Left ventricle myocardium inferior (tissue), 1 donor: ENCODE data around the gene PCDHB1. TPM values are rescaled to one million over a fixed set of nuclear protein-coding genes. Genes with fewer than 3 reads are reported as not detected.
"Not testable (repeated sequence)": the region's sequence is repeated elsewhere in the genome, so short reads cannot be mapped to it uniquely, and the experiment has no call there.

Experiments
- DNase-seq: peaks from one replicate; pipeline ENCODE4 v3.0.0-alpha.2; 2020
- H3K27ac ChIP-seq: fragments of 200-600 bp; replicated peaks from 2 replicates; pipeline ENCODE4 v1.8.0; 2021
- H3K27me3 ChIP-seq: fragments of 200-600 bp; 2 replicates; pipeline ENCODE4 v1.8.0; 2021; ENCODE audit warnings: low read depth
- H3K36me3 ChIP-seq: fragments of 200-600 bp; 2 replicates; pipeline ENCODE4 v1.8.0; 2021
- H3K4me1 ChIP-seq: fragments of 200-600 bp; 2 replicates; pipeline ENCODE4 v1.8.0; 2021
- H3K4me3 ChIP-seq: fragments of 200-600 bp; 2 replicates; pipeline ENCODE4 v1.8.0; 2021; ENCODE audit warnings: mild to moderate bottlenecking, moderate library complexity
- H3K9me3 ChIP-seq: fragments of 200-600 bp; replicated peaks from 2 replicates; pipeline ENCODE4 v1.8.0; 2021
- CTCF ChIP-seq: fragments of 200-600 bp; IDR thresholded peaks from 2 replicates; pipeline ENCODE4 v1.8.0; 2021; ENCODE audit warnings: antibody characterized with exemption, mild to moderate bottlenecking, borderline replicate concordance
- intact Hi-C: fragments of 100-400 bp; cut with micrococcal nuclease; formaldehyde crosslinking; loops from one replicate; pipeline ENCODE4 v1.11.0; 2022
- total RNA-seq: library from RNA; stranded (reverse); fragmentation: NEBNext Ultra II Directional; extraction: Animal tissue kit (Norgen Biotek cat#: 25700); gene quantifications from one replicate; pipeline ENCODE4 v1.2.1, GENCODE V29; 2021
- donor health status: DM: no; HTN: yes; CAD: no; lungs with severe emphysema.

PCDHB1 gene
- total RNA-seq, 1 donor from 2014 or later = not detected

- Histone ChIP-seq H3K4me3 (peak within 1 kb of the TSS; percentile 56), H3K36me3 (no peaks in the 10 kb centered on the region), H3K27ac (peak within 1 kb of the TSS; percentile 33), H3K9me3 (peaks cover 56% of the 10 kb centered on the region), H3K27me3 (peaks cover 69% of the 10 kb centered on the region), H3K4me1 (no peaks in the 10 kb centered on the region)
- intact Hi-C loops = no loop called here
- DNase-seq = peak; percentile 40
- TF ChIP-seq CTCF = peak; percentile 50
Observed at GRCh38 chr5:141100243-141100805, 49.1 kb downstream of the PCDHB1 start, which contains the start of gene PCDHB3. TSS of gene PCDHB3 (plus strand) at chr5:141100473. CDS start at chr5:141100650, 177 bp downstream.

GRCh38 chr5:141101059-141101458, 49.9 kb downstream of the PCDHB1 start:
- Histone ChIP-seq H3K27me3 (peaks cover 62% of the 10 kb centered on the region), H3K36me3 (no peaks in the 10 kb centered on the region), H3K27ac (peak overlapping the region; percentile 33), H3K9me3 (peaks cover 48% of the 10 kb centered on the region), H3K4me3 (peak overlapping the region; percentile 56), H3K4me1 (no peaks in the 10 kb centered on the region)
- no peak for TF ChIP-seq CTCF
- no peak for DNase-seq
- intact Hi-C loops = no loop called here

- H3K4me3 ChIP-seq, intact Hi-C loops, DNase-seq, H3K36me3 ChIP-seq, H3K27ac ChIP-seq, H3K4me1 ChIP-seq: not testable (repeated sequence)
- Histone ChIP-seq H3K9me3 (peaks cover 44% of the 10 kb centered on the region), H3K27me3 (peaks cover 57% of the 10 kb centered on the region)
Observed at GRCh38 chr5:141102070-141102469, 50.9 kb downstream of the PCDHB1 start.

- intact Hi-C loops, H3K27ac ChIP-seq, H3K4me1 ChIP-seq, H3K4me3 ChIP-seq, DNase-seq, H3K36me3 ChIP-seq: not testable (repeated sequence)
- Histone ChIP-seq H3K9me3 (peaks cover 46% of the 10 kb centered on the region), H3K27me3 (peaks cover 53% of the 10 kb centered on the region)
Observed at GRCh38 chr5:141102471-141102870, 51.3 kb downstream of the PCDHB1 start.

GRCh38 chr5:141105350-141105749, 54.2 kb downstream of the PCDHB1 start:
- Histone ChIP-seq H3K4me3 (no peak overlapping the region), H3K36me3 (no peaks in the 10 kb centered on the region), H3K4me1 (no peaks in the 10 kb centered on the region), H3K27me3 (peaks cover 32% of the 10 kb centered on the region), H3K9me3 (peaks cover 58% of the 10 kb centered on the region), H3K27ac (no peak overlapping the region)
- intact Hi-C loops = no loop called here
- TF ChIP-seq CTCF = no peak
- DNase-seq = no peak

Other genes with a start within 250 kb of the PCDHB1 start
- 0.11 TPM for gene PCDHA4, start 244.3 kb upstream of the PCDHB1 start, total RNA-seq
- gene PCDHA5, start 229.8 kb upstream of the PCDHB1 start, total RNA-seq = not detected
- not detected for gene PCDHA6, start 223.4 kb upstream of the PCDHB1 start, total RNA-seq
- gene PCDHA7, start 217.1 kb upstream of the PCDHB1 start, total RNA-seq = not detected
- gene PCDHA8, start 210.2 kb upstream of the PCDHB1 start, total RNA-seq = not detected
- gene PCDHA9, start 203.0 kb upstream of the PCDHB1 start, total RNA-seq = not detected
- gene PCDHA10, start 195.5 kb upstream of the PCDHB1 start, total RNA-seq = 0.05 TPM
- gene PCDHA11, start 182.4 kb upstream of the PCDHB1 start, total RNA-seq = not detected
- not detected for gene PCDHA12, start 176.1 kb upstream of the PCDHB1 start, total RNA-seq
- not detected for gene PCDHA13, start 169.2 kb upstream of the PCDHB1 start, total RNA-seq
- gene PCDHAC1, start 125.1 kb upstream of the PCDHB1 start, total RNA-seq = not detected
- 0.36 TPM for gene PCDHAC2, start 84.9 kb upstream of the PCDHB1 start, total RNA-seq
- gene PCDHB2, start 43.2 kb downstream of the PCDHB1 start, total RNA-seq = 1.1 TPM
- gene PCDHB3, start 49.1 kb downstream of the PCDHB1 start, total RNA-seq = 0.77 TPM
- gene PCDHB4, start 70.4 kb downstream of the PCDHB1 start, total RNA-seq = 0.80 TPM
- 2.3 TPM for gene PCDHB5, start 83.8 kb downstream of the PCDHB1 start, total RNA-seq
- 0.14 TPM for gene PCDHB6, start 98.7 kb downstream of the PCDHB1 start, total RNA-seq
- gene PCDHB7, start 121.3 kb downstream of the PCDHB1 start, total RNA-seq = 0.55 TPM
- gene PCDHB8, start 126.4 kb downstream of the PCDHB1 start, total RNA-seq = 2.1 TPM
- 1.4 TPM for gene PCDHB16, start 131.0 kb downstream of the PCDHB1 start, total RNA-seq
- 1.2 TPM for gene PCDHB9, start 135.8 kb downstream of the PCDHB1 start, total RNA-seq
- 0.63 TPM for gene PCDHB10, start 141.0 kb downstream of the PCDHB1 start, total RNA-seq
- gene PCDHB11, start 148.3 kb downstream of the PCDHB1 start, total RNA-seq = 0.77 TPM
- 0.69 TPM for gene PCDHB12, start 157.3 kb downstream of the PCDHB1 start, total RNA-seq
- gene PCDHB13, start 162.5 kb downstream of the PCDHB1 start, total RNA-seq = 2.5 TPM
- 1.9 TPM for gene PCDHB14, start 172.0 kb downstream of the PCDHB1 start, total RNA-seq
- gene PCDHB15, start 194.0 kb downstream of the PCDHB1 start, total RNA-seq = 2.8 TPM